HG02623 (cell line): Measurements from ENCODE around the gene RALGPS1.
"Not testable (repeated sequence)": the region's sequence is repeated elsewhere in the genome, so short reads cannot be mapped to it uniquely, and the experiment has no call there.

Experiments
- ATAC-seq: cut with Tn5 transposase; IDR thresholded peaks from one replicate; pipeline ENCODE4 v1.9.1; 2021; ENCODE audit warnings: moderate library complexity; ENCODE audit not compliant: unreplicated experiment

Gene RALGPS1

DNA sequence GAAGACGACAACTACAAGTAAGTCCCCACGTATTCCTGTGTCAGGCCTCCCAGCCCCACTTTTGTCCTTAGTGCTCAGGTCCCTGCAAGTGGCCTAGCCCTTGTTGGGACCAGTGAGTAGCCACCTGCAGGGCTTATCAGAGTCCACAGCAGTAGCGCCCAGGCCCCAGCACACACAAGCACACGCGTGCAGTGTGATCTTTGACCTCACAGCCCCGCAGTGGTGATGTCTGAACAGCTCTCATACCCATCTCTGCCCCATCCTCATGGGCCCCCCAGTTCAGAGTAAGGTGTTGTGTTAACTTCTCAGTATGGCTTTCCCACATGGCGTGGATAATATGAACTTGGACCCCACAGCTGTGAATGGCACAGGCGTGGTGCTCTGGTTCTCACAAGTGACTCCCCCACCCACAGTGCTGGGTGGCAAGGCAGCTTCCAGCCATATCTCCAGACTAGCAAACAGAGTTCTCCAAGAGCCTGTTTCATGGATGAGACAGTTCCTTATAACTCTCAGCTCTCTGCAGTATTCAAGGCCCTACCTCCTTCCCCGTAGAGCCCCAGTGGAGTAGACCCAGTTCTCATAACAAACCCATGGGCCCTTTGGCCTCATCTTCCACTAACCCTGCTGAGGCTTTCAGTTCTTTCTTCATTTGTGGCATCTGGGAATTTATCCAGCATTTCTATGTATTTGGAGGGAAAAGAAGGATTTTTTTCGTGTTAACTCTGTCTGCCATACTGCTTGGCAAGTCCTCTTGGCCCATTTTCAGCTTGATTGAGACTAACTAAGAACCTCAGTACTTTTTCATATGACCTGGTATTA lies 254.4 kb downstream of the RALGPS1 start:
- ATAC-seq: no peak

DNA sequence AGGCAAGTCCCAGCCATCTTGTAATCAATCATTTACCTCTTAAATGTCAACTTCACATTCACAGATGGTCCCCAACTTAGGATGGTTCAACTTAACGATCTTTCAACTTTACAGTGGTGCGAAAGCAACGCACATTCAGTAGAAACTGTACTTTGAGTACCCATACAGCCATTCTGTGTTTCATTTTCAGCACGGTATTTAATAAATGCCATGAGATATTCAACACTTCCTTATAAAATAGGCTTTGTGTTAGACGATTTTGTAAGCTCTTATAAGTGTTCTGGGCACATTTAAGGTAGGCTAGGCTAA lies 254.9 kb downstream of the RALGPS1 start:
- no peak for ATAC-seq

DNA sequence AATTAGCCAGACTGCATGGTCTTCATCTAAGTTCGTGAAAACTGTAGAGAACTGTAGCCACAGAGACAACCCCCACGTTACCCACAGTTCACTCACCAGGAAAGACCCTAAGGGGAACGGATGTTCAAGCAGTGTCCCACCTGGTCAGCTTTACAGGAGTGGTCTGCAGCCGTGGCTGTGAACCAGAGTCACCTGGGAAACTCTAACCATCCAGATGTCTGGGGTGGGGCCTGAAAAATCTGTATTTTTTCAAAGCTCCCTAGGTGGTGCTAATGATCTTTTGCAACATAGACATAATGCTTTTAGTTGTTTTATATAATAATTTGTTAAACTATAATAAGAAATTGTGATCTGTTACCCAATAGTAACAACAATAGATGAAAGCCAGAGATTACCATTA lies 255.5 kb downstream of the RALGPS1 start:
- no peak for ATAC-seq

DNA sequence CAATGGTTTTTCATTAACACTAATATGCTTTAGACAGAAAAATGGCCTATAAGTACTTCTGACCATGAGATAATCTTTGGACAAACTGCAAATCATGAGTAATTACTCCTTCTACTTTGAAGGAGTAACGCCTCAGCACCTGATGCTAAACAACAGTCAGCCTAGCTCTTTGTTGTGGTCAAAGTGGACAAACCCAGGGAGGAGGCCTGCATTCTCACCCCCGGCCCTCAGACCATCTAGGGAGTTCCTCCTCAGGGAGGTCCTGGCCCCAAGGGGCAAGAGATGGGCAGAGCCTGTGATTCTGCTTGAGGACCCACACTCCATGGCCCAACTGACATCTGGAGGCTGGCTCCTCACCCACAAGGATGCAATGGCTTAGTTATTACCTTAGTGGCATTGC lies 256.1 kb downstream of the RALGPS1 start:
- no peak for ATAC-seq

DNA sequence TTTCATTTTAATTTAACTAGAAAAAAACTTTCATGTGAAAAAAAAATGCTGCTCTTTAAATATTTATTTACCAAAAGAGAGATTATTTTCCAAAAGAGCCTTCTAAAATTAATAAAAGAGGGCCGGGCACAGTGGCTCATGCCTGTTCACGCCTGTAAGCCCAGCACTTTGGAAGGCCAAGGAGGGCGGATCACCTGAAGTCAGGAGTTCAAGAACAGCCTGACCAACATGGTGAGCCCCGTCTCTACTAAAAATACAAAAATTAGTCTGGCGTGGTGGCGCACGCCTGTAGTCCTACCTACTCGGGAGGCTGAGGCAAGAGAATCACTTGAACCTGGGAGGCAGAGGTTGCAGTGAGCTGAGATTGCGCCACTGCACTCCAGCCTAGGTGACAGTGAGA lies 256.8 kb downstream of the RALGPS1 start:
- not testable (repeated sequence) for ATAC-seq

DNA sequence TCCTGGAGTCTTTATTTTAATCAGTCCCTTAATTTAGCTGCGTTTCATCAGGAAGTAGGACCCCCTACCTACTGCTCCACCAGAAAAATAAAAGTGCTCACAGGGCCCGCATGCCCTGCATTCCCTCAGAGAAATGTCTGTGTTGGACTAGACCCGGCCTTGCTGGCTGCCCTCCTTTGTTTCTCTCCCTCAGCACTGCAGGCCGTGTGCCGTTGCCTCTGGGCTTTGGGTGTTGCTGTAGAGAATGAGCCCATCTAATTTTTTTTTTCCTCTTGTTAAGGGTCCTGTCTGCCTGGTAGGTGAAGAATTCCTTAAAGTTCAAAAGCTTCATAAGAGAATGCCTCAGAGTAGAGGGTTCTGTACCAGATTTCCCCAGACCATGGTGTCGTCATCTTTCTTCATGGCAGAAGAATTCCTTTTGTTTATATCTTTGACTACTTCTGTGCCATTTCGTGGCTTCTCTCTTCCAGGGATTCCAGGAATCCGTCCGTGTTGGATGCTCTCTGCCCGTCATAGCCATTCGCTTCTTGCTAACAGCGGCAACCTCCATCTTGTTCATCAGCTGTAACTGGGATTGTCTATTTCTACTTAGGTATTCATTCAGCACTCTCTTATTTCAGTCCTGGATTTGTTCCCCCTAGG lies 257.6 kb downstream of the RALGPS1 start:
- no peak for ATAC-seq

DNA sequence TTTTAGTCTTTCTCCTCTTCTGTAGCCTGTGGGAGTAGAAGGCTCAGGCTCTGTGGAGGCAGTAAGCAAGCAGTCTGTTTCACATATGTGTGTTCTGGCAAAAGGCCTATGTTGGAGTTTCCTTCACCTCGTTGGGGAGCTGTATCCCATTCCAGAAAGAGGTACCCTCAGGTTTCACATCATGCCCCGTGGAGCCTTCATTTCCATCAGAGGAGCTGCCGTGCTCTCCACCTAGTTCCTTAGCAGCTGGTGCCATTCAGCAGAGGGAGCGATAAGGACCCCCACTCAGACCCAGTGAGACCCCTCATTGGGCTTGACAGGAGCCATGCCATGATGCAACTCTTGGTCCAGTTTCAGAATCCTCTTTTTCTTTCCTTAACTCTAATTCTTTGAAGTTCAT lies 258.5 kb downstream of the RALGPS1 start:
- no peak for ATAC-seq

DNA sequence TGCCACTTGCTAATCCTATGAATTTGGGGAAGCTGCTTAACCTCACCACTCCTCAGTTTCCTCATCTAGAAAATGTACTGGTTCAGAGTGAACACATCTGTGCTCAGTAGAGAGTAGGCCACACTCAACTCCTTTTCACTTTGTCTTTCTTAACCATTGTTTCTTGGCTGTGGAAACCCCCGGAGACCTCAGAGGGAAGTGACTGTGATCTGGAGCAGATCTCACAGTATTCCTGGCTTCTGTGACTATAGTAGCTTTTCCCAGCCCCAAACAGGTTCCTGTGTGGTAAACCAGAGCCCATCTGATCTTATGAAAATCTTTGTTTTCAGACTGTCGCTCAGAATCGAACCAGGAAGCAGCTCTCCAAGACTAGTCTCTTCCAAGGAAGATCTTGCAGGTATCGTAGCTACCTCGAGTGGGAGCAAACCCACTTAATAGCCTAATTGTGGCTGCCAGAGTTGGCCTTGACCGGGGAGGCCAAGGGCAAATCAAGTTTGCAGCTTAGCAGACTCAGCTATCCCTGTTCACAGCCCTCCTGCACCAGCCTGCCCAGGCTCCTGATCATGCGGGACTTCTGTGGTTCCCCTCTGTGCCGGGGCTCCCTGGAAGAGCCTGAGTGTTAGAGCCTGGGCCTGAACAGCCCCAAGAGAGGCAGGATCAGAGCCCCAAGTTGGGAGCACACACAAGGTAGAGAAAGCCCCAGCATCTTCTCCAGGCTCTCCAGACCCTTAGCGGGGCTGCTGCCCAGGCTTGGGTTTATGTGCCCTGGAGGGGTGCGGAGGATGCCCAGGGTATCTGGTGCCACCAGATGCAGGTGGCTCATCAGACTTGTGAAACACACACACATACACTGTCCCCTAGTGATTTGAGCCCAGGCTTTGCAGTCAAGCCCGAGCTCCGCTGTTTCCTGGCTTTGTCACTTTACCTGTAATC lies 260.1 kb downstream of the RALGPS1 start:
- no peak for ATAC-seq

DNA sequence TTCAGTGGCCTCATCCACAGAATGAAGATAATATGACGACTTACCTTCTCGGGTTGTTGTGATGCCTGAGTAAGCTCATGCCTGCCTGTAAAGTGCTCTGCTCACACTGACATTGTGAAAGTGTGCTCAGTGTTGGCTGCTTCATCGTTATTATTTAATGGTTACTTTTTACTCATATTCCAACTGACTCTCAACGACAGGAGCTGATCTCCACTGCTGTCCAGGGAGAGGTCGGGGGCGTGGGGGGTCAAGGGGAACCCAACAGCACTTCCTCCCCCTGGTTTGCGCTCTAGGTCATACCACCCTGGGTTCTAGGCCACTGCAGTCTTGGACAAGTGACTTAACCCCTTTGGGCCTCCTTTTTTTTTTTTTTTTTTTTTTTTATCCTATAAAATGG lies 260.7 kb downstream of the RALGPS1 start:
- ATAC-seq: no peak

DNA sequence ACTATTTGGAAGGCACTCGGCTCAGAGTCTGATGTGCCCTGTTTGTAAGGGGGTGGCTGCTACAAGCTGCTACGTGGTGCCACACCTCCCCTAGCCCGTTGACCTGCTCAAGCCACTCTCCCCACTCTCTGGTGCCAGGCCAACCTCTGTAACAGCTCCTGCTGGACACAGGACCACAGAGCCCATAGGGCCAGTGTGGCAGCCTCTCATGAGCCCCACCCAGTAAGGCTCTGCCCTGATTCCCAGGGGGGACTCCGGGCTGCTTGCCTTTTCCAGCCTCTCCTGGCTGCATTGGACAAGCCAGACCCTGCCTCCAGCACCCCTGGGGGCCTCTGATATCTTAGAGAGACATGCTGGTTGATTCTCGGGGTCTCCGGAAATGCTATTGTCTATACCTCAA lies 261.2 kb downstream of the RALGPS1 start:
- ATAC-seq: no peak

DNA sequence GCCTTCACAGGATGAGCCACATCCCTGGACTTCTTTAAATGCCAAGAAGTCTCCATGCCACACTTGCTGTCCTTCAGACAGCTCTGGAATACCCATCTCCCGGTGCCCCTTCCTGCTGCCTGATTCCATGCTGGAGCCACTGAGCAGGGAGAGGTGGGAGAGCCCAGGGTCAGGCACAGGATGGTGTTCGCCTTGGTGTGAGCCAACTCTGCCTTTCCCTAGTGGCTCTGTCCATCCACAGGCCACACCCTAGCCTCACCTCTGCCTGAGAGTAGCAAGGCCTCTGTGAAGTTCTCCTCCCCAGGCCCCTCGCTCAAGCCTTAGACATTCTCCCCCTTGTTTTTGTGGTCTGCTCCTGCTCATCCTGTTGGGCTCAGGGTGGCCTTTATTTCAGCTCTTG lies 262.0 kb downstream of the RALGPS1 start:
- ATAC-seq: no peak

DNA sequence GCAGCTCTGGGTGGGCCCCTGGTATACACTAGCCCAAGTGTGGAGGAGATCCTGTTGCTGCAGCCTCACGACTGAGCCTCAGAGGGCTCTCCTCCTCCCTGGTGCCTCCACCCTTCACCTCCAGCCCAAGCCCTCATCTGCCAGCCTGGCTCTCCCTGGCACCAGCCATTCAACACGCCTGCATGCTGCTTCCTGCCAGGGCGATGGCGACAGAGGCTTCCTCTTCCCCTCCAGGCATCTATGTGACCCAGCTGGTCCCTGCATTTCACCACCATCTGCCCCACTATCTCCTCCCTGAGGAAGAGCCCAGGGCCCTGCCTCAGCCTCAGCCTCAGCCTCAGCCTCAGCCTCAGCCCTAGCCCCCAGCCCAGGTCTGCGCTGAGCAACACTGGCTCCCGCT lies 262.6 kb downstream of the RALGPS1 start:
- no peak for ATAC-seq

DNA sequence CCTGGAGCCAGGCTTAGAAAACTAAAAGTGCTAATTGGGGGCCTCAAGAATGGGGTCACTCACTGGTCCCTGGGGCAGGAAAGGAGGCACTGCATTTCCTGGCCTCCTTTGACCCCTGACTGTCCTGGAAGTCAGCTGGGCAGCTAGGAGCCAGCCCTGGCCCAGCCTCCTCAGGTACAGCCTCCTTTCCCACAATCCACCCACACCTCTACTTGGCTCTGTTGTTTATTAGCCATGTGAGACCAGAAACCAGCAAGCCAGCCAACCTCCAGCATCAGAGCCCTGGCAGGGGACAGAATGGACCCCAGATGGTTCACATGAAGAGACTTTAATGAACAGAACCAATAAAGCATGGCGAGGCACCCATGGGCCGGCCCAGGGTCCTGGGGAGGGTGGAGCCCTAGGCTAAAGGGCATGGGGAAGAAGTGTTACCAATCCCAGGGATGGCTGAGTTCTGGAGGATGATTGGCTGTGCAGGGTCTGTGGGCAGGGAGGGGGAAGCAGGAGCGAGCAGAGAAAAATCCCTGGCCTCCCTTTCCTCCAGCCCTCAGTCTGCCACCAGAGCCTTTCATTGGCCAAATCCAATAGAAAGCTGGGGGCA lies 263.2 kb downstream of the RALGPS1 start:
- ATAC-seq: no peak

DNA sequence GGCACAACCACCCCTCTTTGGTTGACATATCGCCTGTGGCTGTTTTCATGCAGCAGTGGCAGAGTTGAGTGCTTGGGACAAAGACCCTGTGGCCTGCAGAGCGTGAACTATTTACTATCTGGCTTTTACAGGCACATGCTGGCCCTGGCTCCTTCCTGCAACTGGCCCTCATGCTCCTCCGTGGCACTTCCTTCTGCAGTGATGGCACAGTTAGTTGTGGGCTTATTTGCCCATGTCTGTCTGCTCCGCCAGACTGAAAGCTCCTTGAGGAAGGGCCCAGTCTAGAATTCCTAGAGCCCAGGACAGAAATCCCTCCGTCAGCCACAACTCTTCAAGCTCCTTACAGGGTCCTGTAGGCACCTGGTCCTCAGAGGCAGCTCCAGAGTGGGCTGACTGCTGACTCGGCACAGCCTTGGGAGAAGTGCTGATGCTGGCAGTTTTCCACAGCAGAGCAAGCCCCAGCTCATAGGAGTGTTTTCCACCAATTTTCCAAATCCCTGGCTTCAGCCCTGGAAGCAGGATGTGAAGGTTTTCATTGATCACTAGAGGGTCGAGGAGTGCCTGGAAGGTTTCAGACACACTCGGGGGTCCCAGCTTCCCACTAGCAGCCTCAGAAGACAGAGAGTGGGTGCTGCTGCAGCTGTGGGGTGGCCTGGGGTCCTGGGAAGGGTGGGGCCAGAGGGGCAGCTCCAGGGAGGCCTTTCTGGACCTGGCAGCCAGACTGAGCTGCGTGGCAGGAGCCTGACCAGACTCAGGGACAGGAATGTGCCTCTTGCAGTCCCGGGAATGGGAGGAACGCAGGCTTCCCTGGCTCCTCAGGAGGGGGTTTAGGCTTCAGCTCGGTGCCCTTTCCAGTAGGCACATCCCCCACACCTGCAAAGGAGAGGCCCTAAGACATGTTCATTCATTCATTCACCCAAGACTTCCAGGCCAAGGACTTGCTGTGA lies 264.4 kb downstream of the RALGPS1 start:
- ATAC-seq: no peak

DNA sequence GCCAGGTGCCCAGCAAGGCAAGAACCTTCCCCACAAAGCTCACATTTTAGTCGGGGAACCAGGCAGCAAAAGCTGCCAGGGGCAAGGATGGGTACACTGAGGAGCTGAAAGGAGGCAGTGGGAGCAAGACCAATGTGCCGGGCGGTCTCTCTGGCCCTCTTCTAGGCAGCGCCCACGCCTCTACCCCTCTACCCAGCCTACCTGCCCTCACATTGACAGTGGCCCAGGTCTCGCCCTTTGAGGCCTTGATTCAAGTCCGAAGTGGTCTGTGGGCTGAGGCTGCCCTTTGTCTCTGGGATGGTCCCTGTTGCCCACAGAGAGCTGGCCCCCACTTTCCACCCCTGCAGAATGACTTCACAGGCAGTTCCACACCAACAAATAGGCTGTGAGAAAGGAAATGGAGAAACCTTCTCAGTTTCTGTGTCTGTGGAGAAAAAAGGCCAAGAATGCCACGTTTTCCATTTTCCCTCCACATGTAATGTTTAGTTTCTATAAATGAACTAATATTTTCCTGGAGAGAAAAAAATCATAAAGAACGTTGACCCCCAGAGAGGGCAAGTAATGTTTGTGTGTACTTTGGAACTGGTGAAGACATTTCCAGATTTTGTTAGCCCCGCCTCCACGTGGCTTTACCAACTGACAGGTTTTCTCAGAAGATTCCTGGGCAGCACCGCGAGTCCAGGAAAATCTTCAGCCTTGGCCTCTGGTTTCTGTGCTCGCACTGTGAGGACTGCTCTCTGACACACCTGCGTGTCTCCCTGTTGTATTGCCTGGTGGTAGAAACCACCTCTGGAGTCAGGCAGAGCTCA lies 265.3 kb downstream of the RALGPS1 start:
- ATAC-seq: no peak

DNA sequence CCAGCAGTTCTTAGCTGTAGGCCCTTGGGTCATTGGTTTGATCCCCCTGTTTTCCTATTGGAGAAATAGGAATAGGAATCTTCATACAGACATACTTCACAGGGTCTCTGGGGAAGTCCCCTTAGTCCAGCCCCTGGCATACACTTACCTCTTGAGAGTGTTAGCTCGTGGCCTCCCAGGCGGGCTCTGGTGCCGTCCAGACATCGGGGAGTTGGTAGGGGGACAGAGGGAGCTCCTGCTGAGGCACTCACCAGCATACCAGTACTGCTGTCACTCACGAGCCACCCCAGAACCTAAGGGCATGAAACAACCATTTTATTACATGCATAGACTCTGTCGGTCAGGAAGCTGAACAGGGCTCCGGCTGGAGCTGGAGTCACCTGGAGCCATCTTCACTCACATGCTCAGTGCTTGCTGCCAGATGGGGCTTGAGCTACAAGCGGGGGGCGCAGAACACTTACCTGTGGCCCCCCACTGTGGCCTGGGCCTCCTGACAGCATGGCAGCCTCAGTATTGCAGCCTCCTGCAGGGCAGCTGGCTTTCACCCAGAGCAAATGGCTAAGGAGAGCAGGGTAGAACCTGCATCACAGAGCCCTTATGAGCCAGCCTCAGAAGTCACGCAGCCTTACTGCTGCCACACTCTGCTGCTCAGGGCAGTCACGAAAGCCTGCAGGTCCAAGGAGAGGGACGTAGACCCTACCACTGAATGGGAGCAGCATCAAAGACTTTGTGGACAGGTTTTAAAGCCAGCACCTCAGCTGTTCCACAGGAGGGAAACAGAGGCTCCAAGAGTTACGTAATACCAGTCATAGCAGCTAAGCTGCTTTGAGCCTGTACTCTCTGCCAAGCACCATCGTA lies 266.1 kb downstream of the RALGPS1 start:
- no peak for ATAC-seq

DNA sequence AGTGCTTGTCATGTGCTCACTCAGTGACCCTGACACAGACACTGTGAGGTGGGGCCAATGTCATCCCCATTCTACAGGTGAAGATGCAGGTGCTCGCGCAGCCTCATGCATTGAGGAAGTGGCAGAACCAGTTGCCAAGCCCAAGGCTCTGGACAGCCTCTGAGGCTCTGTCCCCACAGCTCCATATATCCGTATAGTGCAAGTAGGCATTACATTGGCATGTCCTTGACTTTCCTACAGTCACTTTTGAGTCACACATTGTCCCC lies 266.7 kb downstream of the RALGPS1 start:
- no peak for ATAC-seq

DNA sequence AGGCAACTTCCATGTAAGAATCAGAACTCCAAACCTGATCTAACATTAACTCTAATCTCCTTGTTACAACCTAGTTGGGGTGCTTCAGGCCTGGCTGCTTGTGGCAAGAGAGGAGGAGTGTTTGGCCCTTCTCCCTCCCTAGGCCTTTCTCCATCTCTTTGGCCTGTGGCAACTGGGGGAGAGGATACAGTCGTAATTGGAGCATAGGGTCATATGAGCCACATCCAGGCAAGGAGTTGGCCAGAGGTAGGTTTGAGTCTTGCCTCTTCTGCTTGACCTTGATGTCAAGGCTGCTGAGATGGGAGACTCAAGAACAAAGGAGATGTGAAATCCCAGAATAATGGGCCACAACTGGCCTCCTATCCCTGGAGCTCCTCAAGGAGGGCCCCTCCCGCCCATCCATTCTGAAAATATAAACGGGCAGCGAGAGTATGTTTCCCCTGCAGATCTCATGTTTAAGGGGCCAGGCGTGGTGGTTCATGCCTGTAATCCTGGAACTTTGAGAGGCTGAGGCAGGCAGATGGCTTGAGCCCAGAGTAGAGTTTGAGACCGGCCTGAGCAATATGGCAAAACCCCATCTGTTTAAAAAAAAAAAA lies 267.1 kb downstream of the RALGPS1 start:
- no peak for ATAC-seq
